Muscle of arm (tissue), 12 donors: Measurements from ENCODE around the gene PTGR1. TPM values are rescaled to one million over a fixed set of nuclear protein-coding genes. Genes with fewer than 3 reads are reported as not detected.
"Not testable (repeated sequence)": the region's sequence is repeated elsewhere in the genome, so short reads cannot be mapped to it uniquely, and the experiment has no call there.

Experiments
- DNase-seq: peaks from one replicate; pipeline ENCODE4 v3.0.0-alpha.2; 2013
- polyA plus RNA-seq, 12 donors: library from polyadenylated mRNA; unstranded; fragments of 120-200 nt; gene quantifications; one replicate each; pipeline ENCODE4 v1.2.1, GENCODE V29; 2013; ENCODE audit not compliant: insufficient read length in 12 of 12

PTGR1 gene
- polyA plus RNA-seq, 12 donors, result 23.3 to 77.3 (median 57.0) TPM; not detected in 1

DNA sequence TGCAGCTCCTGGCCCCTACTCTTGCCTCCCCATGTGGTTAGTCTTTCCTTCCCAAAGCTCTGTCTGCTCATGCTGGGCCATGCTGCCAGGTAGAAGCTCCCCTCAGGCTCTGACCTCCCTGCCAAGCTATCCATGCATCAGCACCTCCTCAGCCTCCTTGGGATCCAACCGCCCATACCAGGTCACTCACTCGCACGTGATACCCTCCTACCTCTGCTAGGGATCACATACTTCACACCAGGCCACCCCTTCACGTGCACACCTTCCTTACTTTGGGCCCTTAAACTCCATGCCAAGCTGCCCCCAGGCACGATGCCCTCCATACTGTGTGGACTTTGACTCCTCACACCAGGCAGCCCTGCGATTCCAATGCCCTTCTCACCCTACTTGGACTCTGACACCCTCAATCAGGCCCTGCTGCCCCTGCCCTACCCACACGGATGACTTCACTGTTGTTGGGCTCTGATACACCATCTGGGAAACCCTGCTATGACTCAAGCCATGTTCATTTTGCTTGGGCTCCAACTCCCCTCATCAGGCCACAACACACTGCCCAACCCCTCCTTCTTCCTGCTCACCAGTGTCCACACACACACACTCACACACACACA is 40.3 kb downstream of the PTGR1 start:
- no peak for DNase-seq

DNA sequence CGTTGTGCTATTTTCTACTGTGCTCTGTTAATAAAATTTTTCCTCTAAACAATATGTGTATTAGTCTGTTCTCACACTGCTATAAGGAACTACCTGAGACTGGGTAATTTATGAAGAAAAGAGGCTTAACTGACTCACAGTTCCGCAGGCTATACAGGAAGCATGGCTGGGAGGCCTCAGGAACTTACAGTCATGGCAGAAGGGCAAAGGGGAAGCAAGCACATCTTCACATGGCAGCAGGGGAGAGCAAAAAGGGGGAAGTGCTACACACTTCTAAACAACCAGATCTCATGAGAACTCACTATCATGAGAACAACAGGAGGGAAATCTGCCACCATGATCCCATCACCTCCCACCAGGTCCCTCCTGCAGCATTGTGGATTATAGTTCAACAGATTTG is 44.0 kb downstream of the PTGR1 start:
- DNase-seq, result not testable (repeated sequence)

DNA sequence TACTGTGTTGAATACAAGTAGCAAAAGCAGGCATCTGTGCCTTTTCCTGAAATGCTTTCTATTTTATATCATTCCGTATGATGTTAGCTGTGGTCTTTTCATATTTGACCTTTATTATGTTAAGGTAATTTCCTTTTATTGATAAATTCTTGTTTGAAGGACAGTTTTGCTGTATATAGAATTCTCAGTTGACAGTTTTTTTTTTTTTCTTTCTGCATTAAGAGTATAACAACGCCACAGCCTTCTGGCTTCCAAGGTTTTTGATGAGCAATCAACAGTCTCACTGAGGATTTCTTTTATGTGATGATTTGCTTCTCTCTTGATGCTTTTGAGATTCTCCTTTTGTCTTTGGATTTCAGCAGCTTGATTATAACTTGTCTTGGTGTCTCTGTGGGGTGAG is 50.8 kb downstream of the PTGR1 start:
- no peak for DNase-seq

DNA sequence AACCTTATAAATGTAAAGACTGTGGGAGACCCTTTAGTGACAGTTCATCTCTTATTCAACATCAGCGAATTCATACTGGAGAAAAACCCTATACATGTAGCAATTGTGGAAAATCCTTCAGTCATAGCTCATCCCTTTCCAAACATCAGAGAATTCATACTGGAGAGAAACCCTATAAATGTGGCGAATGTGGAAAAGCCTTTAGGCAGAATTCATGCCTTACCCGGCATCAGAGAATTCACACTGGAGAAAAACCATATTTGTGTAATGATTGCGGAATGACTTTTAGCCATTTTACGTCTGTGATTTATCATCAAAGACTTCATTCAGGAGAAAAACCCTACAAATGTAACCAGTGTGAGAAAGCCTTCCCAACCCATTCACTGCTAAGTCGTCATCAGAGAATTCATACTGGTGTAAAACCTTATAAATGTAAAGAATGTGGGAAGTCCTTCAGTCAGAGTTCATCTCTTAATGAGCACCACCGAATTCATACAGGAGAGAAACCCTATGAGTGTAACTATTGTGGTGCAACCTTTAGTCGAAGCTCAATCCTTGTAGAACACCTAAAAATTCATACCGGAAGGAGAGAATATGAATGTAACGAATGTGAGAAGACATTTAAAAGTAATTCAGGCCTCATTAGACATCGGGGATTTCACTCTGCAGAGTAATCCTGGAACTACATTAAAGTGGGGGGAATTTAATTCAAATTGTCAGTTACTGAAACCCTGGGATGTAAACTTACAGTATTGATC is 56.8 kb downstream of the PTGR1 start:
- DNase-seq, result no peak

DNA sequence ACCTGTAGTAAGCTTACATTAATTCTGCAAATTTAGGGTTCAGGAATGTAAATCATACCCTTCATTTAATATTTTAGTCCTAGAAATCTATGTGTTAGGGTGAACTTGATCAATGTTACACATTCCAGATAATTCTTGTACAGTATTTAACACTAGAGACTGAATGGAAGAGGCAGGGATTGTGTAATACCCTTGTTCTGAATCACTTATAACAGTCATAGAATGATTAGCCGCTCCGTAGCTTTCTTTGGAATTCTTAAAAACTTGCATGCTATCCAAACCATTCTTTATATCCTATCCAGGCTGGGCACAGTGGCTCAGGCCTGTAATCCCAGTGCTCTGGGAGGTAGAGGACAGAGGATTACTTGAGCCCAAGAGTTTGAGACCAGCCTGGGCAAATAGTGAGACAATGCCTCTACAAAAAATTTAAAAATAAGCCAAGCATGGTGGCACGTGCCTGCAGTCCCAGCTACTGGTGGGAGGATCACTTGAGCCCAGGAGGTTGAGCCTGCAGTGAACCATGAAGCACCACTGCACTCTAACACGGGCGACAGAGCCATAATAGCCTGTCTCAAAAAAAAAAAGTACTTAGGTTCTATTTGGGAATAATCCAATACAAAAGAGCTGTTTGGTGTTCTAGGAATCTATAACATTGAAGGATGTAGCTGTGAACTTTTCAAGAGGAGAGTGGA is 66.2 kb downstream of the PTGR1 start:
- no peak for DNase-seq

DNA sequence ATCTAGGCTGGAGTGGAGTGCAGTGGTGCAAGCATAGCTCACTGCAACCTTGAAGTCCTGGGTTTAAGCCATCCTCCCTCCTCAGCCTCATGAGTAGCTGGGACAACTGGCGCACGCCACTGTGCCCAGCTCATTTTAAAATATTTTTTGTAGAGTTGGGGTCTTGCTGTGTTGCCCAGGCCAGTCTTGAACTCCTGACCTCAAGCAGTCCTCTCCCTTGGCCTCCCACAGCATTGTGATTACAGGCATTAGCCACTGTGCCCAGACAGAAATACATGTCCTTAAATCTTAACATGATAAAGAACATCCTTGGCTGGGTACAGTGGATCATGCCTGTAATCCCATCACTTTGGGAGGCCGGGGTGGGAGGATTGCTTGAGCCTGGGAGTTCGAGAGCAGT is 67.7 kb downstream of the PTGR1 start:
- no peak for DNase-seq

DNA sequence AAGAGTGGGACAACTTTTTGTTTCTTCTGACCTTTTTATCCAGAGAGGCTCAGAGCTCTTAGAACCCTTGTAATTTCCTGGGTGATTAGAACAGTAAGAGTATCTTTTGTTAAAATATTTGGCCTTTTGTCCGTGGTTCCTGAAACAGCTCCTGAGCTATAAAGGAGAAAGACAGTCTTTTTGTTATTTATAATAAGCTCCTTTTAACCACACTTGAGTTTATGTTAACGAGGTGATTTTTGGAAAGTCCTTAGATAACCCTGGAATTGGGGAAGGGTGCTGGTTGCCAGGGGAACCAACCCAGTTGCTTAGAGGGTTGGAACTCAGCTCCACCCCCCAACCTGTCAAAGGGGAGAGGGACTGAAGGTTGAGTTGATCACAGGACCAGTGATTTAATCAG is 69.7 kb downstream of the PTGR1 start:
- no peak for DNase-seq

DNA sequence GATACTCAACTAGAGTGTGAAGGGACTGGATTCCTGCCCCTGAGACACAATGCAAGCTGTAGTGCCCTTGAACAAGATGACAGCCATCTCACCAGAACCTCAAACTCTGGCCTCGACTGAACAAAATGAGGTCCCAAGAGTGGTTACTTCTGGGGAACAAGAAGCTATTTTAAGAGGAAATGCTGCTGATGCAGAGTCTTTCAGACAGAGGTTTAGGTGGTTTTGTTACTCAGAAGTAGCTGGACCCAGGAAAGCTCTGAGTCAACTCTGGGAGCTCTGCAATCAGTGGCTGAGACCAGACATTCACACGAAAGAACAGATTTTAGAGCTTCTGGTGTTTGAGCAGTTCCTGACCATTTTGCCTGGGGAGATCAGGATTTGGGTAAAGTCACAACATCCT is 72.1 kb downstream of the PTGR1 start:
- no peak for DNase-seq

DNA sequence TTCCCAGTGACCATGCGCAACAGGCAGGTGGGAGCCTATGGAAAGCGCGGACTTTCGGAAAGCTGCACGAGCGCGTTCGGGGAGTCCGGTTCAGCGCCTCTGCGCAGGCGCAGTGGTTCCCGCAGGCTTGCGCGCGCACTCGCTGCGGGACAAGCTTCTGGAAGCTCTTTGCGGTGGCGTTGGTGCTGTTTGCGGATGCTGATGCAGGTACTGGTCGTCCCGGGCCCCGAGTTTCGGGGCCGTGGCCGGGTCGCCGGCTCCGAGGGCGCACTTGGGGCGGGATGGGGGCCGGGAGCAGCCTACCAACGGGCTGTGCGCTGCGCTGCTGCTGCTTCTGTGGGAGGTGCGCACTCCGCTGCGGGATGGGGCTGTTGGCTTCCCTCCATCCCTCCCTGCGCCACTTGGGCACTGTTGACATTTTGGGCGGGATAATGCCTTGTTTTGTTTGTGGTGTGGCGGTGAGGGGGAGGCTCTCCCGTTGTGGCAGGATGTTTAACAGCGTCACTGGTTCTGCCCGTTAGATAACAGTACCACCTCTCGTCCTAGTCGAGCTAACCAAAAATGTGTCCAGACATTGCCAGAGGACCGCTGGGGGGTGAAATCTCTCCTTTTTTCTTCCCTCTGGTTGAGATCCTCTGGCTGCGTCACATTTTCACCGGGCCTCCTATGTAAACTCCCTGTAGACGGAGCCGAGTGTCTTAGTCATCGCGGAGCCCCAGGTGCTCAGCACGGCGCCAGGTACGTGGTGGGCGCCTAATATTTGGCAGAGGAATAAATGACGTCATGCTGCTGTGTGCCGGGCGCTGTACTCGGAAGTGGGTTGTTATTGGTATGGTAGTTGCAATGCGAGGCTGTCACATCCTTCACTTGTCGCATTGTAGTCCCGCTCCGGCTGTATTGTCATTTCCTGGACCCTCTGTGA is 74.1 kb downstream of the PTGR1 start, which contains the start of gene ZNF483:
ZNF483 (plus strand) TSS at position 124 of the 922 bp plus-strand sequence. CDS start 2,217 bp downstream, outside the sequence.
- peak; percentile 87 for DNase-seq

DNA sequence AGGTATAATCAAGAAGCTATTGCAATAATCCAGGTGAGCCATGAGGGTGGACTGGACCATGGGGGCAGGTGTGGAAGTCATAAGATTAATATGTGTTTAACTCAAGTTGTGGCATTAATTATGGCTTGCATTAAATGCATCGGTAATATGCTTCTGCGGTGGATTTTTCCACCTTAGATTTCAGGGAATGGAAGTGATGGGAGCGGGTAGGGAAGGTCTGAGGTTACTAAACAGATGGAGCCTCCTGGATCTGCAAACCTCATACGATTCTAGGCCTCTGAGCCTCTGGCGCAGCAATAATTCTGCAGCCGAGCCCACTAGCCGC is 74.8 kb downstream of the PTGR1 start:
- DNase-seq, result no peak

DNA sequence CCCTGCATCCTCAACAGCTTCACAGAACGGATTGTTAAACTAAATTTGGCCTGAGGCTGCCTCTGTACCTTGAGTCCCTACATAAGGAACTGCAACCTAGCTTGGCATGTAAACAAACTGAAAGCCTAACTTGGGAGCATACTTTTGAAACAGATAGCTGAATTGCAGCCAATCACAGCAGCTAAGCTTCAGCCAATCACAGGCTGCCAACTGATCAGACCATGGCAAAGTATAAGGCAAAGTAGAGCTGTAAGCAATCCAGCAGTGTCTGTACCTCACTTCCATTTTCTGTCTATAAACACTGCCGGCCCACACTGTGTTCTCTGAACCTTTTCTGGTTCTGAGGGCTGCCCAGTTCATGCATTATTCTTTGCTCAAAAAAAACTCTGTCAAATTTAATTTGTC is 83.4 kb downstream of the PTGR1 start:
- DNase-seq, result no peak

DNA sequence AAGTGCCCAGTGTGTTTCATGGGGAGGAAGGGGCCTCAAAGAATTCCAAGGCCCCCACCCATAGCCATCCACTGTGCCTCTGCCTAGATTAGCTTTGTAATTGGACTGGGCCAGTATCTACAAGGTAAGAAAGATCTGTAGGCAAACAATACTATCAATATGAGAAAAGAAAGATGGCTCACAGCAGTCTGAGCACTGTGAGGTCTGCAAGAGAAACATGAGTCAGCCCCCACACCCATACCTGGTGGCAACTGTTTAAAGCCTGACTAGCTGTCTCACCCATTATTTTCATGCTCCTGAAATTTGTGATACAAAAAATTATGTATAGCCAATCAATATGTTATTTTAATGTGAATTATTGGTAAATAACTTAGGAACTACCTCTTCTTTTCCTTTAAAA is 84.5 kb downstream of the PTGR1 start:
- DNase-seq, result no peak

Other genes with a start within 250 kb of the PTGR1 start
- gene ECPAS, start 115.3 kb downstream of the PTGR1 start, polyA plus RNA-seq, result 100 to 1,000 TPM in 10 of 12 donors, 10 to 100 TPM in 1, not detected in 1; 76.4 to 192 (median 142) TPM
- gene ZNF483, start 74.5 kb downstream of the PTGR1 start, polyA plus RNA-seq, result 1 to 10 TPM in 7 of 12 donors, under 1 TPM in 3, not detected in 2; 0.58 to 2.9 (median 1.5) TPM
- 10 to 100 TPM in 2 of 12 donors, 1 to 10 TPM in 9, not detected in 1; 7.5 to 11.4 (median 9.8) TPM for gene DNAJC25, start 31.7 kb upstream of the PTGR1 start, polyA plus RNA-seq
- 10 to 100 TPM in 11 of 12 donors, not detected in 1; 30.7 to 67.9 (median 56.1) TPM for gene GNG10, start 62.0 kb upstream of the PTGR1 start, polyA plus RNA-seq
- gene SHOC1, start 195.3 kb upstream of the PTGR1 start, polyA plus RNA-seq, result under 1 TPM in 9 of 12 donors, not detected in 3; 0.03 to 0.34 (median 0.15) TPM